ENCODE measurements around the gene IKZF2. TPM values are rescaled to one million over a fixed set of nuclear protein-coding genes. Genes with fewer than 3 reads are reported as not detected.
A peak's percentile ranks its signal among the peaks of the same experiment; 100 is the strongest.

IKZF2 gene
- total and polyA plus RNA-seq, 10 of the 15 experiments (the other 5 are each of a cell fraction or from before 2014, with no cell fraction given) = 15.2 to 266 (median 87.2) TPM

DNA sequence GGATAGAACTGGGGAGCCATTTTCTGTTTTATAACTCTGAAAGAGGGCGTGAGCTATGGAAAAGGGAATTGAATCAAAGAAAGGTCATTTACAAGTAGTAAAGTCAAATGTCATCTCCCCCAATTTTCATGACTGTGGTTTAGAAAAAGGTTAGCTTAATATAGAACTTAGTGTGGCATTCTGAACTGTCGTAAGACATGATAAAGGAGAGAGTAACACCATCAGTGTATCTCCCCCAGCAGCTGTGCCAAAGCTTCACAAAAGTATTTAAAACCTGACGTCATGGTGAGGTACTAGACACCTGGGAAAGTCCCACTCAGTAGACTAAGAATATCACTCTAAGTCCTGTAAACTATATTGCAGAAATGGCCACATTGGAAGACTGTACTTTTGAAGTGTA, 5.8 kb upstream of the IKZF2 start:
- Histone ChIP-seq H3K4me2 (ENCODE audit: control insufficient read depth, insufficient read depth) (peak overlapping the region; percentile 15), H3K9me3 (replicated peaks; ENCODE audit: control insufficient read depth, insufficient read depth, low read length) (peaks cover 10% of the 10 kb centered on the region; the same call in 2 of the 3 replicates), H3K4me3 (no peak overlapping the region; the same call in 1 of the 2 replicates), H4K20me1 (ENCODE audit: control insufficient read depth, insufficient read depth) (no peaks in the 10 kb centered on the region), H3K79me2 (ENCODE audit: control insufficient read depth, insufficient read depth, low read length) (peaks cover 24% of the 10 kb centered on the region), H3K9ac (ENCODE audit: control insufficient read depth, insufficient read depth, low read length) (no peak overlapping the region), H3K27ac (ENCODE audit: control insufficient read depth, insufficient read depth) (peak overlapping the region; percentile 65), H3K27me3 (replicated peaks in 1 of 2; ENCODE audit: control insufficient read depth in 2 of 2, insufficient read depth in 2 of 2, low read length in 1 of 2) (no peaks in the 10 kb centered on the region), H2AFZ (ENCODE audit: control insufficient read depth, low read depth, low read length) (peak overlapping the region; percentile 71), H3K36me3 (ENCODE audit: control insufficient read depth in 2 of 2, insufficient read depth in 2 of 2, low read length in 1 of 2) (no peaks in the 10 kb centered on the region), H3K4me1 (ENCODE audit: control insufficient read depth, insufficient read depth, low read length) (peaks cover 18% of the 10 kb centered on the region)
- ChIA-PET CTCF (interaction anchor here (0.8 to 2.1 kb wide), 9 partner anchors 14 to 141 kb away, joined by 3 to 11 read pairs (median 4); no protein-coding TSS in a partner anchor), SMC1A (ENCODE audit: uncharacterized antibody, unreplicated experiment) (interaction anchor here (0.7 to 24.8 kb wide), 22 partner anchors 7 to 382 kb away, joined by 3 to 467 read pairs (median 6); no protein-coding TSS in a partner anchor), POLR2A (interaction anchor here (0.6 to 13.2 kb wide), 15 partner anchors 7 to 324 kb away, joined by 3 to 232 read pairs (median 4); no protein-coding TSS in a partner anchor), RAD21 (ENCODE audit: unreplicated experiment) (interaction anchor here (0.6 to 27.1 kb wide), 17 partner anchors 8 to 294 kb away, joined by 3 to 540 read pairs (median 5); no protein-coding TSS in a partner anchor)
- intact Hi-C loops (cut with micrococcal nuclease; ENCODE audit: unreplicated experiment) (loop anchor here (2.0 to 10.0 kb wide), 2 partner anchors 430 to 1578 kb away; no protein-coding TSS in a partner anchor), in situ Hi-C loops (cut with MboI) (loop anchor here (10.0 kb wide), 1 partner anchor 382 kb away; no protein-coding TSS in a partner anchor)
- WGBS (ENCODE audit: insufficient coverage, insufficient replicate concordance, low lambda C conversion rate, missing lambda C conversion rate) = 21% methylated on average over 3 of the region's 3 CpGs
- no peak for DNase-seq (ENCODE audit: low read depth, low spot score)
- peak; percentile 80 for ATAC-seq
- no TSS peak for BruUV-seq (replicated peaks)
- FAIRE-seq = no peak
- TF ChIP-seq RB1 (IDR thresholded peaks at IDR 0.05; ENCODE audit: borderline replicate concordance) (no peak), SRF (IDR thresholded peaks at IDR 0.05; ENCODE audit: low read depth in 2 of 2, low read length in 2 of 2) (no peak), DPF2 (IDR thresholded peaks at IDR 0.05) (peak; percentile 59; the same call in 1 of the 2 replicates), TCF7 (IDR thresholded peaks at IDR 0.05; ENCODE audit: borderline replicate concordance) (0 out of 2 replicates have a peak, but pooled peaks have one; percentile 12), SMARCA5 (IDR thresholded peaks at IDR 0.05) (no peak), RCOR1 (conservative IDR thresholded peaks at IDR 0.05; ENCODE audit: low read depth, low read length) (0 out of 2 replicates have a peak, but pooled peaks have one; percentile 73), NFIC (IDR thresholded peaks at IDR 0.05; ENCODE audit: low read depth, low read length) (peak; percentile 82), CBFB (IDR thresholded peaks at IDR 0.05; ENCODE audit: low read depth) (0 out of 2 replicates have a peak, but pooled peaks have one; percentile 47), NFYB (IDR thresholded peaks at IDR 0.05; ENCODE audit: insufficient read depth, low read depth, low read length) (no peak), ZBED1 (IDR thresholded peaks at IDR 0.05; ENCODE audit: borderline replicate concordance) (no peak), NFYA (IDR thresholded peaks at IDR 0.05; ENCODE audit: borderline replicate concordance, low read depth, low read length) (no peak), RELA (IDR thresholded peaks at IDR 0.05; ENCODE audit: borderline replicate concordance, partially characterized antibody) (peak; percentile 17), SREBF1 (IDR thresholded peaks at IDR 0.05; ENCODE audit: low read length) (no peak), EP300 (IDR thresholded peaks at IDR 0.05; ENCODE audit: borderline replicate concordance in 1 of 2, control insufficient read depth in 1 of 2, low read depth in 2 of 2, low read length in 2 of 2) (peak; percentile 86 to 88; a peak in 2 of 4 replicates)
- TF ChIP-seq, protein P1, sequence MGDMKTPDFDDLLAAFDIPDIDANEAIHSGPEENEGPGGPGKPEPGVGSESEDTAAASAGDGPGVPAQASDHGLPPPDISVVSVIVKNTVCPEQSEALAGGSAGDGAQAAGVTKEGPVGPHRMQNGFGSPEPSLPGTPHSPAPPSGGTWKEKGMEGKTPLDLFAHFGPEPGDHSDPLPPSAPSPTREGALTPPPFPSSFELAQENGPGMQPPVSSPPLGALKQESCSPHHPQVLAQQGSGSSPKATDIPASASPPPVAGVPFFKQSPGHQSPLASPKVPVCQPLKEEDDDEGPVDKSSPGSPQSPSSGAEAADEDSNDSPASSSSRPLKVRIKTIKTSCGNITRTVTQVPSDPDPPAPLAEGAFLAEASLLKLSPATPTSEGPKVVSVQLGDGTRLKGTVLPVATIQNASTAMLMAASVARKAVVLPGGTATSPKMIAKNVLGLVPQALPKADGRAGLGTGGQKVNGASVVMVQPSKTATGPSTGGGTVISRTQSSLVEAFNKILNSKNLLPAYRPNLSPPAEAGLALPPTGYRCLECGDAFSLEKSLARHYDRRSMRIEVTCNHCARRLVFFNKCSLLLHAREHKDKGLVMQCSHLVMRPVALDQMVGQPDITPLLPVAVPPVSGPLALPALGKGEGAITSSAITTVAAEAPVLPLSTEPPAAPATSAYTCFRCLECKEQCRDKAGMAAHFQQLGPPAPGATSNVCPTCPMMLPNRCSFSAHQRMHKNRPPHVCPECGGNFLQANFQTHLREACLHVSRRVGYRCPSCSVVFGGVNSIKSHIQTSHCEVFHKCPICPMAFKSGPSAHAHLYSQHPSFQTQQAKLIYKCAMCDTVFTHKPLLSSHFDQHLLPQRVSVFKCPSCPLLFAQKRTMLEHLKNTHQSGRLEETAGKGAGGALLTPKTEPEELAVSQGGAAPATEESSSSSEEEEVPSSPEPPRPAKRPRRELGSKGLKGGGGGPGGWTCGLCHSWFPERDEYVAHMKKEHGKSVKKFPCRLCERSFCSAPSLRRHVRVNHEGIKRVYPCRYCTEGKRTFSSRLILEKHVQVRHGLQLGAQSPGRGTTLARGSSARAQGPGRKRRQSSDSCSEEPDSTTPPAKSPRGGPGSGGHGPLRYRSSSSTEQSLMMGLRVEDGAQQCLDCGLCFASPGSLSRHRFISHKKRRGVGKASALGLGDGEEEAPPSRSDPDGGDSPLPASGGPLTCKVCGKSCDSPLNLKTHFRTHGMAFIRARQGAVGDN (IDR thresholded peaks at IDR 0.05) = peak; percentile 47; the same call in 1 of the 2 replicates
- TF ChIP-seq, protein P2, sequence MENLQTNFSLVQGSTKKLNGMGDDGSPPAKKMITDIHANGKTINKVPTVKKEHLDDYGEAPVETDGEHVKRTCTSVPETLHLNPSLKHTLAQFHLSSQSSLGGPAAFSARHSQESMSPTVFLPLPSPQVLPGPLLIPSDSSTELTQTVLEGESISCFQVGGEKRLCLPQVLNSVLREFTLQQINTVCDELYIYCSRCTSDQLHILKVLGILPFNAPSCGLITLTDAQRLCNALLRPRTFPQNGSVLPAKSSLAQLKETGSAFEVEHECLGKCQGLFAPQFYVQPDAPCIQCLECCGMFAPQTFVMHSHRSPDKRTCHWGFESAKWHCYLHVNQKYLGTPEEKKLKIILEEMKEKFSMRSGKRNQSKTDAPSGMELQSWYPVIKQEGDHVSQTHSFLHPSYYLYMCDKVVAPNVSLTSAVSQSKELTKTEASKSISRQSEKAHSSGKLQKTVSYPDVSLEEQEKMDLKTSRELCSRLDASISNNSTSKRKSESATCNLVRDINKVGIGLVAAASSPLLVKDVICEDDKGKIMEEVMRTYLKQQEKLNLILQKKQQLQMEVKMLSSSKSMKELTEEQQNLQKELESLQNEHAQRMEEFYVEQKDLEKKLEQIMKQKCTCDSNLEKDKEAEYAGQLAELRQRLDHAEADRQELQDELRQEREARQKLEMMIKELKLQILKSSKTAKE (IDR thresholded peaks at IDR 0.05; ENCODE audit: low read depth, poor library complexity, severe bottlenecking) = peak; percentile 80
- TF ChIP-seq, protein P3, sequence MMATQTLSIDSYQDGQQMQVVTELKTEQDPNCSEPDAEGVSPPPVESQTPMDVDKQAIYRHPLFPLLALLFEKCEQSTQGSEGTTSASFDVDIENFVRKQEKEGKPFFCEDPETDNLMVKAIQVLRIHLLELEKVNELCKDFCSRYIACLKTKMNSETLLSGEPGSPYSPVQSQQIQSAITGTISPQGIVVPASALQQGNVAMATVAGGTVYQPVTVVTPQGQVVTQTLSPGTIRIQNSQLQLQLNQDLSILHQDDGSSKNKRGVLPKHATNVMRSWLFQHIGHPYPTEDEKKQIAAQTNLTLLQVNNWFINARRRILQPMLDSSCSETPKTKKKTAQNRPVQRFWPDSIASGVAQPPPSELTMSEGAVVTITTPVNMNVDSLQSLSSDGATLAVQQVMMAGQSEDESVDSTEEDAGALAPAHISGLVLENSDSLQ (IDR thresholded peaks at IDR 0.05) = no peak

Data from GM12878 (cell line).